ENCODE results near the gene MAMLD1. TPM values are rescaled to one million over a fixed set of nuclear protein-coding genes. Genes with fewer than 3 reads are reported as not detected.

The MAMLD1 gene
- total RNA-seq, 1 donor from 2014 or later: 3.0 TPM

DNA sequence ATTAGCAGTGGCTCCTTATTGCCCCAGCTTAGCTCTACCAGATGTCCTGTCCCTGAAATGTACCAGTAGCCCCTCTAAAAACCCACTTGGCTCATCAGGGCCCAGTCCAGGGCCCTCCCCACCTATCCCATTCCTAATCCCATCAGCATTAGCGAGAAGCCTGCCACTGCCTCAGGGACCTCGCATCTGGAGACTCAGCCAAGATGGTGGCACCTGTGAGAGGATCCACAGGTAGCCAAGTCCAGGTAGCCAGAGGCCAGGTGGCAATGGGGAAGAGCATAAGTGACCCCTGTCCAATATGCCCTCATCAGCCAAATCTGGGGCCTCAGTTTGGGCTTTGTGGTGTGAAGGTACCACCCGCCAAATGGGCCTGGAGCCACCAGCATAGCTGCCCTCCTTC is 97.7 kb downstream of the MAMLD1 start:
- Histone ChIP-seq H3K4me3 (ENCODE audit: low read depth, low read length) (no peak overlapping the region), H3K27me3 (ENCODE audit: control insufficient read depth, insufficient read depth, low read length) (no peaks in the 10 kb centered on the region), H3K36me3 (ENCODE audit: control insufficient read depth, insufficient read depth, low read length) (no peaks in the 10 kb centered on the region)
- TF ChIP-seq, protein P1, sequence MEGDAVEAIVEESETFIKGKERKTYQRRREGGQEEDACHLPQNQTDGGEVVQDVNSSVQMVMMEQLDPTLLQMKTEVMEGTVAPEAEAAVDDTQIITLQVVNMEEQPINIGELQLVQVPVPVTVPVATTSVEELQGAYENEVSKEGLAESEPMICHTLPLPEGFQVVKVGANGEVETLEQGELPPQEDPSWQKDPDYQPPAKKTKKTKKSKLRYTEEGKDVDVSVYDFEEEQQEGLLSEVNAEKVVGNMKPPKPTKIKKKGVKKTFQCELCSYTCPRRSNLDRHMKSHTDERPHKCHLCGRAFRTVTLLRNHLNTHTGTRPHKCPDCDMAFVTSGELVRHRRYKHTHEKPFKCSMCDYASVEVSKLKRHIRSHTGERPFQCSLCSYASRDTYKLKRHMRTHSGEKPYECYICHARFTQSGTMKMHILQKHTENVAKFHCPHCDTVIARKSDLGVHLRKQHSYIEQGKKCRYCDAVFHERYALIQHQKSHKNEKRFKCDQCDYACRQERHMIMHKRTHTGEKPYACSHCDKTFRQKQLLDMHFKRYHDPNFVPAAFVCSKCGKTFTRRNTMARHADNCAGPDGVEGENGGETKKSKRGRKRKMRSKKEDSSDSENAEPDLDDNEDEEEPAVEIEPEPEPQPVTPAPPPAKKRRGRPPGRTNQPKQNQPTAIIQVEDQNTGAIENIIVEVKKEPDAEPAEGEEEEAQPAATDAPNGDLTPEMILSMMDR (IDR thresholded peaks at IDR 0.05; ENCODE audit: insufficient read depth, low read length, poor library complexity, severe bottlenecking): no peak
- no peak for DNase-seq (ENCODE audit: low read depth)

DNA sequence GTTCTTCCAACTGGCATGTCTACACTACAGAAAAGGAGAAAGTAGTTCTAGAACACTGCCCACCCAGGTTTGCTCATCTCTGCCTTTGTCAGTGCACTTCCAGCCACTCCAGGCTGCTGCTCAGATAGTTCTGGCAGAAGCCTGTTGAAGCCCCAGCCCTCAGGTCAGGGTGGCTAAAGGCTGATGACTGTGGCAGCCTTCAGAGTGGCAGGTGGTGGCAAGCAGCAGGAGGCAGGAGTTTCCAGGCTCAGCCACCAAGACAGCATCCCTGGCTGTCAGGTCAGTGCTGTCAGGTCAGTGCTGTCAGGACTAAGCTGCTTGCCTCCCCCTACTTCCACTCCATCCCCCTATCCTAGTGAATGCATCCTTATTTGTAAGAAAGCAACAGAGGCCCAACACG is 100.4 kb downstream of the MAMLD1 start:
- TF ChIP-seq, protein P1 (IDR thresholded peaks at IDR 0.05; ENCODE audit: insufficient read depth, low read length, poor library complexity, severe bottlenecking): no peak
- DNase-seq (ENCODE audit: low read depth): no peak
- Histone ChIP-seq H3K36me3 (ENCODE audit: control insufficient read depth, insufficient read depth, low read length) (no peaks in the 10 kb centered on the region), H3K27me3 (ENCODE audit: control insufficient read depth, insufficient read depth, low read length) (no peaks in the 10 kb centered on the region), H3K4me3 (ENCODE audit: low read depth, low read length) (no peak overlapping the region)

DNA sequence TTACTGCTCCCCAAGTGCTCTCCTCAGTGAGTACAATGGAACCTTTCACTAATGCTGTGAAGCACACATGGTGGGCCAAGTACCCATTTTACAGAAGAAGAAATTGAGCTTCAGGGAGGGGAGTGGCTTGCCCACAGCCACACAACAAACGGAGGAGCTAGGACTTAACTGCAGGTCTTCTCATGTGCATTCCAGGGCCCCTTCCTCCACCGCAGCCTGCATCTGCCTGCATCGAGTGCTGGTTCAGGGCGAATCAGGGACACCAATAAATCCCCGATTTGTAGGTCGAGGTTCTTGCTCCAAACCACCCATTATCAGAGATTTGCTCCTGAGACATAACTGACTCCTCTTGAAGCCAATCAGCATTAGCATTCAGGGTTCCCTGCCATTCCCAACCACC is 100.9 kb downstream of the MAMLD1 start:
- Histone ChIP-seq H3K36me3 (ENCODE audit: control insufficient read depth, insufficient read depth, low read length) (no peaks in the 10 kb centered on the region), H3K4me3 (ENCODE audit: low read depth, low read length) (no peak overlapping the region), H3K27me3 (ENCODE audit: control insufficient read depth, insufficient read depth, low read length) (no peaks in the 10 kb centered on the region)
- TF ChIP-seq, protein P1 (IDR thresholded peaks at IDR 0.05; ENCODE audit: insufficient read depth, low read length, poor library complexity, severe bottlenecking): no peak
- DNase-seq (ENCODE audit: low read depth): no peak

DNA sequence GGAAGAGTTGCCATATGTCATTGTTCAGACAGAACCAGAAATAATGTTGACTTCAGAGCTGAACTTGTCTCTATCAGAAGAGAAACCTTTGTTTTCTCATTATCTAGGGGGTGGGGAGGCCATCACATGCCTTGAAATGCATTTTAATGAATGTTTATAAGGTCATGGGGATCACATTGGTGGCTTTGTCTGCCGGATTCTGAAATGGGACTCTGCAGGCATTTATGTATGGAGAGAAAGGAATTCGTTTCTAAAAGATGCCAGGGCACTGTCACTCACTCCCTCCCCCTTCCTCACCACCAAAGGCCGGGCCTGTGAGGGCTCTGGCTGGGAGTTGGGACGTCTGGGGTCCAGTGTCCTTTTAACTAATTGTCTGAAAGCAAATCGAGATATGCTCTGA is 102.2 kb downstream of the MAMLD1 start:
- TF ChIP-seq, protein P1 (IDR thresholded peaks at IDR 0.05; ENCODE audit: insufficient read depth, low read length, poor library complexity, severe bottlenecking): no peak
- Histone ChIP-seq H3K27me3 (ENCODE audit: control insufficient read depth, insufficient read depth, low read length) (no peaks in the 10 kb centered on the region), H3K36me3 (ENCODE audit: control insufficient read depth, insufficient read depth, low read length) (no peaks in the 10 kb centered on the region), H3K4me3 (ENCODE audit: low read depth, low read length) (no peak overlapping the region)
- no peak for DNase-seq (ENCODE audit: low read depth)

DNA sequence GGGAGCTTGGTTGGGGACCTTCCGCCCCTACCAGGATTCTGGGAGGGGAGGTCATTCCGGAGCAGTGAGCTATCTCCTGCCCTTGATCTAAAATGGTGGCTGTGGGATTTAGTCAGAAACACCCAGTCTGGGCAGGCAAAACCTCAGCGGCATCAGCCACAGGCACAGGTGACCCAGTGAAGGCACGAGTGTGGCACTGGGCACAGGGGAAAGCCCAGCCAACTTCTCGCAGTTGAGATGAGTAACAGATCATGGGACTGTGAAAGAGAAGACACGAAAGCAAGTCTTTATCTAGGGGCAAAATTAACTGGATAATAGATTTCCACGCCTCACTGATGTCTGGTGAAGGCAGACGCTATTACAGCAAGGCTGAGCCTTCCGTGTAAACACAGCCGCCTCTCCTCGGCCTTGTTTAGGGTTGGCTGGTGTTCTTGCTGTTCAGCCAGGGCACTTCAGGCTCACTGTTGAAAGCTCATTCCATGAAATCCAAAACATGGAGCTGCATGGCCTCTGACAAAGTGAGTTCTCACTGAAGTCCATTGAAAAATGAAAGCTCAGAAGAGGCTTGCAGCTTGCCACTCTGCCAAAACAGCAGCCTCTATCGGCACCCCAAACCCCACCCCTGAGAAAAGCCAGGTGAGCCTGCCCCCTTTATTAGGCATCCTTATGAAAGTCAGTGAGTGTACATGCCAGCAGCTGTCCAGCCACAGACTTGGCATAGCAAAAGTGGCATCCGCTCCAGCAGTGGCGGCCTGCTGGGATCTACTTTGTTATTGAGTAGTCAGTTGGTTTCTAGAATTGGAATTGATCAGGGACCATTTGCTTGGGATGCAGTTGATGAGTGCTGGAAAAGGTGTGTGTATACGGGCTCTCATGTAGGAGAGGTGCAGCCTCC is 103.0 kb downstream of the MAMLD1 start:
- no peak overlapping the region for H3K4me3 ChIP-seq (ENCODE audit: low read depth, low read length)
- TF ChIP-seq, protein P1 (IDR thresholded peaks at IDR 0.05; ENCODE audit: insufficient read depth, low read length, poor library complexity, severe bottlenecking): no peak
- no peak for DNase-seq (ENCODE audit: low read depth)
- no peaks in the 10 kb centered on the region for H3K27me3 ChIP-seq (ENCODE audit: control insufficient read depth, insufficient read depth, low read length)
- no peaks in the 10 kb centered on the region for H3K36me3 ChIP-seq (ENCODE audit: control insufficient read depth, insufficient read depth, low read length)

DNA sequence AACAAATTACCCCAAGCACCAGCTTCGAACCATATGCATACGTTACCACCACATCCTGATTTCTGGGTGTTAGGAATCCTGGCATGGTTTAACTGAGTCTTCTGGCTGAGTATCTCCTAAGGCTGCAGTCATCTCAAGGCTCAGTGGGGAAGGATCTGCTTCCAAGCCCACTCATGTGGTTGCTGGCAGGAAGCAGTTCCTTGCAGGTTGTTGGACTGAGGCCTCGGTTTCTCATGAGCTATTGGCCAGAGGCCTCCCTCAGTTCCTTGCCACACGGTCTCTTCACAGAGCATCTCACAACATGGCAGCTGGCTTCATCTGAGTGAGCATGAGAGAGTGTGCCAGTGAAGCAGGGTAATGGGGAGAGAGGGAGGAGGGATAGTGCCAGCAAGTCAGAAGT is 109.2 kb downstream of the MAMLD1 start:
- no peak for DNase-seq (ENCODE audit: low read depth)
- H3K4me3 ChIP-seq (ENCODE audit: low read depth, low read length): no peak overlapping the region
- no peaks in the 10 kb centered on the region for H3K27me3 ChIP-seq (ENCODE audit: control insufficient read depth, insufficient read depth, low read length)
- TF ChIP-seq, protein P1 (IDR thresholded peaks at IDR 0.05; ENCODE audit: insufficient read depth, low read length, poor library complexity, severe bottlenecking): no peak
- H3K36me3 ChIP-seq (ENCODE audit: control insufficient read depth, insufficient read depth, low read length): no peaks in the 10 kb centered on the region

Measured in kidney epithelial cell (primary cell).